Subcutaneous preadipocyte (primary cell): Measurements from ENCODE around the gene RAP1A. TPM values are rescaled to one million over a fixed set of nuclear protein-coding genes. Genes with fewer than 3 reads are reported as not detected.
A peak's percentile ranks its signal among the peaks of the same experiment; 100 is the strongest.

ENCODE experiments used
- small RNA-seq: library from RNA; depleted of rRNA; stranded (forward); fragments of <200 nt; gene quantifications from one replicate; pipeline ENCODE3, GENCODE V24; 2012
- total RNA-seq: library from RNA; depleted of rRNA; stranded (reverse); fragments of >200 nt; gene quantifications from 2 replicates; pipeline ENCODE4 v1.2.3, GENCODE V29; 2012

RAP1A gene
- 12.1 and 14.3 TPM in 2 replicates for total RNA-seq

GRCh38 chr1:111619635-111620440 lies at the start of gene RAP1A:
TSS of gene RAP1A (plus strand) at chr1:111619789. CDS start at chr1:111691361, 71,572 bp downstream.

DNA sequence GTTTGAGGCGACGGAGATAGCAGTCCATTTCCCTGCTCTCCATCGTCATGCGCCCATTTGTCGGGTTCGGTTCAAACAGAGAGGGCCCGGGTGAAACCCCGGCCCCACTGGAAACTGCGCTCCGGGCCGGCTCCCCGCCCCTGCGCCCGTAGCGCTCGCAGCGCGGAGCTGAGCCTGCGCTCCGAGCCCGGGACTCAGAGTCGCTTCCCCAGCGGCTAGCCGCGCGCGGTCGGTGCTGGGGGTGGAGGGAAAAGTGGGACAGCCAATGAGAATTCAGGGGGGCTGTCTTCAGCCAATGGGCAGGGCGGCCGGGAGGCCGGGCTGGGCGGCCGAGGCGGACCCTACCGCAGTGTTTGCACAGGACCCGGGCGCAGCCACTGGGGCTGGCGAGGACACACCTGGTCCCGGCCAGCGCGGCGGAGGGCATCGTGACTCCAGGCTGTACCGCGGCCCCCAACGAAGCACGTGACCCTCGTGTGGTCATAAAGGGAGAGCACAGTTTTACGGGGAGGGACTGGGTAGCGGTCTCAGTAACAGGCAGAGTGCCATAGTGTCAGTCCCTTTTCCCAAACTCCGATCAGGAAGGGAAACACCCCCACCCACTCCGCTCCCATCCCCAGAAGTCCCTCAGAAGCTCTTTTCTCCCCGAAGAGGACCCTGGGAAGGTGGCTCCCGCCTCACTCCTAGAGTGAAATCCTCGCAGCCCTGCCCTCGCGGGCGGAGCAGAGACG lies 119.8 kb downstream of the RAP1A start, which contains the start of gene INKA2:
INKA2 (minus strand) TSS at position 202 of the 731 bp plus-strand sequence; CDS start at position 49, 153 bp downstream.

DNA sequence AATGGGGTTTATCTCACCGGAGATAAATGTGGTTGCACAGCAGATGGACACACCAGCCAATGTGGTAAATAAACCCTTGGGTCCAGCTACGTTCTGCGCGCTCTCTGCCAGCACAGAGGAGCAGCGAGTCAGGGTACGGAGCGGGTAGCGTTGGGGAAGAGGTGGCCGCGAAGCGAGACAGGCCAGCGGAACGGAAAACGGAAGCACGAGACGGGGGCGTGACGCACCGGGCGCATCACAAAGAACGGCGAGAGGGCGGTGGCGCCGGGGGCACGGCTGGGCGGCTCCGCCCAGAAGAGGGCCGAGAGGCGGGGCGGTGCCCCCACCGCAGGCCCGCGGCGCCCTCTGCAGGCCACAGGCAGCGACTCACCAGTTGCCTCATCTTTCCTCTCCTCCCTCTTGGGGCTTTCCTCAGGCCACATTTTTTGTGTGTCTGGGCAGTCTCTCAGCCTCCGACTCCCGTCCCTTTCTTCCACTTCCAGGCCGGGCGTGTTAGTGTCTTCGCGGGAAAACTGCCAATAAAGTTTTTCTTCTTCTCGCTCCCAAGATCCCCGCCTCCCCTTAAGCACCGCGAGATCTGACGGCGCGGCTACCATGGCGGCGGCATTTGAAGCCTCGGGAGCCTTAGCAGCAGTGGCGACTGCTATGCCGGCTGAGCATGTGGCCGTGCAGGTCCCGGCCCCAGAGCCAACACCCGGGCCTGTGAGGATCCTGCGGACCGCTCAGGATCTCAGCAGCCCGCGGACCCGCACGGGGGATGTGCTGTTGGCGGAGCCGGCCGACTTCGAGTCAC lies 135.9 kb downstream of the RAP1A start, which contains the start of gene DDX20:
DDX20 (plus strand) TSS at position 571 of the 793 bp plus-strand sequence; CDS start at position 595, 24 bp downstream.

Small RNAs within 50 kb of the gene (small RNA-seq; reads per million reads assigned to genes)
- 0.74 reads per million, percentile 46 among the genes with 10 or more reads in this experiment for gene INKA2
- gene RNU6-151P: not detected

Other genes with a start within 250 kb of the RAP1A start
- gene OVGP1, start 192.1 kb upstream of the RAP1A start, total RNA-seq: 0.37 and 0.39 TPM in 2 replicates
- gene WDR77, start 170.5 kb upstream of the RAP1A start, total RNA-seq: 47.0 and 57.1 TPM in 2 replicates
- 325 and 354 TPM in 2 replicates for gene ATP5PB, start 170.3 kb upstream of the RAP1A start, total RNA-seq
- gene C1orf162, start 145.8 kb upstream of the RAP1A start, total RNA-seq: under 0.01 and 0.20 TPM in 2 replicates
- gene ADORA3, start 116.2 kb upstream of the RAP1A start, total RNA-seq: 0.37 TPM in 1 of 2 replicates, not detected in the other
- not detected in 2 replicates for gene TMIGD3, start 116.2 kb upstream of the RAP1A start, total RNA-seq
- gene INKA2, start 119.6 kb downstream of the RAP1A start, total RNA-seq: 2.9 and 8.0 TPM in 2 replicates
- 12.5 and 20.5 TPM in 2 replicates for gene DDX20, start 136.1 kb downstream of the RAP1A start, total RNA-seq